Testis (tissue), 3 donors: ENCODE results near the gene EXOSC7. TPM values are rescaled to one million over a fixed set of nuclear protein-coding genes. Genes with fewer than 3 reads are reported as not detected.

Experiments used
- DNase-seq: peaks from one replicate; pipeline ENCODE4 v3.0.0-alpha.2; 2019
- H3K27ac ChIP-seq, 2 donors: fragments of 200-600 bp; sonication (generic); one replicate each; pipeline ENCODE4 v1.5.1; 2019
- H3K27me3 ChIP-seq: fragments of 200-600 bp; sonication (generic); one replicate; pipeline ENCODE4 v1.5.1; 2019
- H3K36me3 ChIP-seq: fragments of 200-600 bp; sonication (generic); one replicate; pipeline ENCODE4 v1.5.1; 2017; ENCODE audit warnings: low read depth; ENCODE audit errors: missing control alignments
- H3K4me1 ChIP-seq: fragments of 200-600 bp; sonication (generic); one replicate; pipeline ENCODE4 v1.5.1; 2019
- H3K4me3 ChIP-seq, 2 donors: fragments of 200-600 bp; sonication (generic); one replicate each; pipeline ENCODE4 v1.5.1; 2017 to 2019
- H3K9me3 ChIP-seq: fragments of 200-600 bp; sonication (generic); one replicate; pipeline ENCODE4 v1.5.1; 2017
- CTCF ChIP-seq, 3 experiments: fragments of 450-650 bp in 2 of 3; fragments of 200-600 bp in 1 of 3; sonication (generic) in 1 of 3; IDR thresholded peaks; one replicate each; pipeline ENCODE4 v1.5.1; 2016 to 2019; ENCODE audit warnings: antibody characterized with exemption in 3 of 3, mild to moderate bottlenecking in 2 of 3, moderate library complexity in 1 of 3
- POLR2A ChIP-seq: fragments of 450-650 bp; IDR thresholded peaks from one replicate; pipeline ENCODE4 v1.6.1; 2017; ENCODE audit warnings: antibody characterized with exemption, mild to moderate bottlenecking, moderate library complexity
- WGBS, 2 donors: methylation state at CpG; one replicate each; pipeline ENCODE4 v1.1.5; 2018; 5-methylcytosine and 5-hydroxymethylcytosine counted together
- intact Hi-C: fragments of 100-400 bp; cut with DNase I; formaldehyde crosslinking; loops from one replicate; pipeline ENCODE4 v1.15.1; 2023; ENCODE audit warnings: low total_unique reads
- polyA plus RNA-seq: library from polyadenylated mRNA; stranded (reverse); fragments of 350-450 nt; fragmentation: Illumina TruSeq; extraction: RNeasy Lipid Tissue Mini Kit (QIAGEN cat#74804); gene quantifications from one replicate; pipeline ENCODE4 v1.2.3, GENCODE V29; 2014; ENCODE audit warnings: low read depth, low replicate concordance; ENCODE audit not compliant: insufficient read depth
- total RNA-seq, 2 donors: library from RNA; depleted of rRNA; stranded (reverse); fragments of >200 nt; gene quantifications; one replicate each; pipeline ENCODE4 v1.2.3, GENCODE V29; 2016

The EXOSC7 gene
- total and polyA plus RNA-seq, 3 donors from 2014 or later, result 63.3 to 71.5 (median 66.3) TPM

- H3K9me3 ChIP-seq, result no peaks in the 10 kb centered on the region
- H3K36me3 ChIP-seq, result no peaks in the 10 kb centered on the region
- peaks cover 28% of the 10 kb centered on the region for H3K4me1 ChIP-seq
- H3K27ac ChIP-seq, result peak overlapping the region in 1 of 2 donors; percentile 53
- TF ChIP-seq POLR2A, result no peak
- TF ChIP-seq CTCF (IDR thresholded peaks at IDR 0.05), result peak in 2 of 3 experiments; percentile 42 to 68
- no peaks in the 10 kb centered on the region for H3K27me3 ChIP-seq
- intact Hi-C loops, result no loop called here
- 68 to 74% methylated on average over 6 to 7 of the region's 7 CpGs for WGBS, 2 donors
- DNase-seq, result no peak
- H3K4me3 ChIP-seq, result no peak overlapping the region
Observed at GRCh38 chr3:44992555-44993470, 16.8 kb downstream of the EXOSC7 start.

GRCh38 chr3:44993471-44994205, 17.6 kb downstream of the EXOSC7 start:
- H3K4me3 ChIP-seq, result no peak overlapping the region
- H3K27ac ChIP-seq, result peak overlapping the region in 1 of 2 donors; percentile 53
- H3K9me3 ChIP-seq, result no peaks in the 10 kb centered on the region
- TF ChIP-seq POLR2A (no peak), CTCF (IDR thresholded peaks at IDR 0.05) (no peak)
- intact Hi-C loops, result no loop called here
- no peak for DNase-seq
- peaks cover 21% of the 10 kb centered on the region for H3K4me1 ChIP-seq
- H3K27me3 ChIP-seq, result no peaks in the 10 kb centered on the region
- no peaks in the 10 kb centered on the region for H3K36me3 ChIP-seq

- H3K9me3 ChIP-seq, result no peaks in the 10 kb centered on the region
- no peak for TF ChIP-seq CTCF (IDR thresholded peaks at IDR 0.05)
- no peak for TF ChIP-seq POLR2A
- H3K27me3 ChIP-seq, result no peaks in the 10 kb centered on the region
- H3K4me3 ChIP-seq, result no peak overlapping the region
- intact Hi-C loops, result no loop called here
- H3K36me3 ChIP-seq, result no peaks in the 10 kb centered on the region
- 72 to 86% methylated on average over 8 of the region's 8 CpGs for WGBS, 2 donors
- peaks cover 21% of the 10 kb centered on the region for H3K4me1 ChIP-seq
- DNase-seq, result peak; percentile 73
- no peak overlapping the region for H3K27ac ChIP-seq
Observed at GRCh38 chr3:44995142-44995770, 19.2 kb downstream of the EXOSC7 start.

GRCh38 chr3:44996556-44996969, 20.5 kb downstream of the EXOSC7 start:
- no peak overlapping the region for H3K4me3 ChIP-seq
- H3K4me1 ChIP-seq, result peaks cover 21% of the 10 kb centered on the region

More at GRCh38 chr3:44996556-44996969, 20.5 kb downstream of the EXOSC7 start:
- no peaks in the 10 kb centered on the region for H3K27me3 ChIP-seq
- TF ChIP-seq CTCF (IDR thresholded peaks at IDR 0.05) (no peak), POLR2A (no peak)
- DNase-seq, result no peak
- H3K9me3 ChIP-seq, result no peaks in the 10 kb centered on the region
- H3K27ac ChIP-seq, result peak overlapping the region in 1 of 2 donors; percentile 4
- intact Hi-C loops, result no loop called here
- H3K36me3 ChIP-seq, result no peaks in the 10 kb centered on the region
- WGBS, 2 donors, result 66 to 68% methylated on average over 3 of the region's 3 CpGs
